Gastrocnemius medialis (tissue), 4 donors: ENCODE results near the gene TAOK1. TPM values are rescaled to one million over a fixed set of nuclear protein-coding genes. Genes with fewer than 3 reads are reported as not detected.
"Not testable (repeated sequence)": the region's sequence is repeated elsewhere in the genome, so short reads cannot be mapped to it uniquely, and the experiment has no call there.

Experiments
- ATAC-seq, 2 donors: fragments of 150-250 bp; one replicate each; pipeline ENCODE4 v1.9.1; 2016
- DNase-seq, 2 donors: peaks; one replicate each; pipeline ENCODE4 v3.0.0-alpha.2; 2019
- H3K27ac ChIP-seq, 4 donors: fragments of 200-600 bp; sonication (generic); 1 replicate in 1 of 4; 2 replicates in 3 of 4; pipeline ENCODE4 v1.5.1; 2016 to 2018; ENCODE audit warnings: mild to moderate bottlenecking in 2 of 4, moderate library complexity in 1 of 4
- H3K27me3 ChIP-seq, 3 donors: fragments of 200-600 bp; sonication (generic) in 2 of 3; 1 replicate in 1 of 3; 2 replicates in 2 of 3; pipeline versions ENCODE4 v1.5.1 to v1.6.0; 2016 to 2019; ENCODE audit warnings: mild to moderate bottlenecking in 1 of 3, moderate library complexity in 1 of 3
- H3K36me3 ChIP-seq, 2 donors: fragments of 200-600 bp; sonication (generic) in 1 of 2; one replicate each; pipeline ENCODE4 v1.5.1; 2017 to 2018
- H3K4me1 ChIP-seq, 2 donors: fragments of 200-600 bp; sonication (generic) in 1 of 2; one replicate each; pipeline ENCODE4 v1.5.1; 2016 to 2017; ENCODE audit warnings: mild to moderate bottlenecking in 2 of 2
- H3K4me3 ChIP-seq, 4 donors: fragments of 200-600 bp; sonication (generic) in 3 of 4; 1 replicate in 1 of 4; 2 replicates in 3 of 4; pipeline ENCODE4 v1.5.1; 2016 to 2019; ENCODE audit warnings: mild to moderate bottlenecking in 2 of 4
- H3K9me3 ChIP-seq, 3 donors: fragments of 200-600 bp; sonication (generic) in 2 of 3; 1 replicate in 1 of 3; 2 replicates in 2 of 3; pipeline ENCODE4 v1.5.1; 2016 to 2019
- POLR2A ChIP-seq, 2 donors: fragments of 450-650 bp; IDR thresholded peaks; one replicate each; pipeline ENCODE4 v1.6.1; 2017; ENCODE audit warnings: antibody characterized with exemption in 2 of 2, mild to moderate bottlenecking in 2 of 2, moderate library complexity in 2 of 2
- in situ Hi-C, 4 donors: fragments of 200-750 bp; cut with MboI; loops; one replicate each; pipeline versions ENCODE4 v1.15.0 to v1.8.0; 2017; ENCODE audit warnings: low sequenced_read_pairs in 4 of 4
- intact Hi-C: fragments of 100-400 bp; cut with DNase I; formaldehyde crosslinking; loops from one replicate; pipeline ENCODE4 v1.15.1; 2023; ENCODE audit warnings: low total_unique reads
- total RNA-seq, 4 donors: library from RNA; depleted of rRNA; stranded (reverse); fragments of >200 nt; gene quantifications; one replicate each; pipeline versions ENCODE4 v1.1.0 to v1.2.3, GENCODE V29; 2016
- TF ChIP-seq, protein P1 (sequence below), 5 experiments: fragments of 450-650 bp in 3 of 5; fragments of 200-600 bp in 2 of 5; sonication (generic) in 2 of 5; IDR thresholded peaks in 4 of 5; conservative IDR thresholded peaks in 1 of 5; 1 replicate in 4 of 5; 2 replicates in 1 of 5; pipeline ENCODE4 v1.5.1; 2016 to 2019; ENCODE audit warnings: antibody characterized with exemption in 5 of 5, mild to moderate bottlenecking in 3 of 5, moderate library complexity in 3 of 5

TAOK1 gene
- total RNA-seq, 4 donors from 2014 or later: 30.1 to 48.4 (median 35.7) TPM

DNA sequence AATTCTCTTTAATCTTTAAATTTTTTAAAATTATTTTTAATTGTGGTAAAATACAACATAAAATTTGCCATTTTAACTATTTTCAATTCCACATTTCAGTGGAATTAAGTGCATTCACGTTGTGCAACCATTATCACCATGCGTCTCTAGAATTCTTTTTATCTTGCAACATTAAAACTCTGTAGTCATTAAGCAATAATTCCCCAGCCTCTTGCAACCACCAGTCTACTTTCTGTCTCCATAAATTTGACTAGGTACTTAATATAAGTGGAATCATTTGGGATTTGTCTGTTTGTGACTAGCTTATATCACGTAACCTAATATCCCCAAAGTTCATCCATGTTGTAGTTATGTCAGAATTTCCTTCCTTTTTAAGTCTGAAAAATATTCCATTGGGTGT lies 79.1 kb downstream of the TAOK1 start:
- intact Hi-C loops: no loop called here
- in situ Hi-C loops: no loop called here

DNA sequence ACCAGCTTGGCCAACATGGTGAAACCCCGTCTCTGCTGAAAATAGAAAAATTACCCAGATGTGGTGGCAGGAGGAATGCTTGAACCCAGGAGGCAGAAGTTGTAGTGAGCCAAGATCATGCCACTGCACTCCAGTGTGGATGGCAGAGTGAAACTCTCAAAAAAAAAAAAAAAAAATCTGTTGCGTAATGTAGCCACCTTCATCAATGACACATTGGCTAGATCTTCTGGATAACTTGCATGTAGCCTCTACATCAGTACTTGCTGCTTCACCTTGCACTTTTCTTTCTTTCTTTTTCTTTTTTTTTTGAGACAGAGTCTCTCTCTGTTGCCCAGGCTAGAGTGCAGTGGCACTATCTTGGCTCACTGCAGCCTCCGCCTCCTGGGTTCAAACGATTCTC lies 83.3 kb downstream of the TAOK1 start:
- ATAC-seq, H3K27ac ChIP-seq, H3K4me3 ChIP-seq, H3K4me1 ChIP-seq, H3K27me3 ChIP-seq, in situ Hi-C loops, DNase-seq, H3K9me3 ChIP-seq, intact Hi-C loops: not testable (repeated sequence)
- peaks cover 0 to 16% of the 10 kb centered on the region in 2 donors for H3K36me3 ChIP-seq

More for the DNA sequence above, 79.1 kb downstream of the TAOK1 start:
- H3K36me3 ChIP-seq: peaks cover 0 to 11% of the 10 kb centered on the region in 2 donors
- H3K27me3 ChIP-seq: no peaks in the 10 kb centered on the region
- ATAC-seq (no peak), DNase-seq (no peak)
- no peak overlapping the region for H3K27ac ChIP-seq
- no peaks in the 10 kb centered on the region for H3K9me3 ChIP-seq
- TF ChIP-seq, protein P1, sequence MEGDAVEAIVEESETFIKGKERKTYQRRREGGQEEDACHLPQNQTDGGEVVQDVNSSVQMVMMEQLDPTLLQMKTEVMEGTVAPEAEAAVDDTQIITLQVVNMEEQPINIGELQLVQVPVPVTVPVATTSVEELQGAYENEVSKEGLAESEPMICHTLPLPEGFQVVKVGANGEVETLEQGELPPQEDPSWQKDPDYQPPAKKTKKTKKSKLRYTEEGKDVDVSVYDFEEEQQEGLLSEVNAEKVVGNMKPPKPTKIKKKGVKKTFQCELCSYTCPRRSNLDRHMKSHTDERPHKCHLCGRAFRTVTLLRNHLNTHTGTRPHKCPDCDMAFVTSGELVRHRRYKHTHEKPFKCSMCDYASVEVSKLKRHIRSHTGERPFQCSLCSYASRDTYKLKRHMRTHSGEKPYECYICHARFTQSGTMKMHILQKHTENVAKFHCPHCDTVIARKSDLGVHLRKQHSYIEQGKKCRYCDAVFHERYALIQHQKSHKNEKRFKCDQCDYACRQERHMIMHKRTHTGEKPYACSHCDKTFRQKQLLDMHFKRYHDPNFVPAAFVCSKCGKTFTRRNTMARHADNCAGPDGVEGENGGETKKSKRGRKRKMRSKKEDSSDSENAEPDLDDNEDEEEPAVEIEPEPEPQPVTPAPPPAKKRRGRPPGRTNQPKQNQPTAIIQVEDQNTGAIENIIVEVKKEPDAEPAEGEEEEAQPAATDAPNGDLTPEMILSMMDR (IDR thresholded peaks at IDR 0.05 in 4 of 5, conservative IDR thresholded peaks at IDR 0.05 in 1 of 5): no peak
- TF ChIP-seq POLR2A (IDR thresholded peaks at IDR 0.05): no peak
- H3K4me1 ChIP-seq: no peaks in the 10 kb centered on the region
- no peak overlapping the region for H3K4me3 ChIP-seq

DNA sequence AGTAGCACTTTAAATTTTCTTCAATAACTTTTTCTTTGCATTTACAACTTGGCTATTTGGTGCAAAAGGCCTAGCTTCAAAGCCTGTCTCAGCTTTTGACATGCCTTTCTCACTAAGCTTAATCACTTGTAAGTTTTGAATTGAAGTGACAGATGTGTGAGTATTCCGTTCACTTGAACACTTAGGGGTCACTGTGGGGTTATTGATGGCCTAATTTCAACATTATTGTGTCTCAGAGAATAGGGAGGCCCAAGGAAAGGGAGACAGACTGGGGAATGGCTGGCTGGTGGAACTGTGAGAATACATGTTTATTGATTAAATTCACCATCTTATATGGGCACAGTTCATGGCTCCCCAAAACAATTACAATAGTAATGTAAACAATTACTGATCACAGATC lies 84.1 kb downstream of the TAOK1 start:
- DNase-seq (no peak), ATAC-seq (no peak)
- H3K27ac ChIP-seq: no peak overlapping the region
- no peak overlapping the region for H3K4me3 ChIP-seq
- H3K36me3 ChIP-seq: peaks cover 0 to 16% of the 10 kb centered on the region in 2 donors
- in situ Hi-C loops: no loop called here
- H3K9me3 ChIP-seq: no peaks in the 10 kb centered on the region
- no peaks in the 10 kb centered on the region for H3K27me3 ChIP-seq
- no peaks in the 10 kb centered on the region for H3K4me1 ChIP-seq
- TF ChIP-seq, protein P1 (IDR thresholded peaks at IDR 0.05 in 4 of 5, conservative IDR thresholded peaks at IDR 0.05 in 1 of 5): no peak
- TF ChIP-seq POLR2A (IDR thresholded peaks at IDR 0.05): no peak
- intact Hi-C loops: no loop called here

DNA sequence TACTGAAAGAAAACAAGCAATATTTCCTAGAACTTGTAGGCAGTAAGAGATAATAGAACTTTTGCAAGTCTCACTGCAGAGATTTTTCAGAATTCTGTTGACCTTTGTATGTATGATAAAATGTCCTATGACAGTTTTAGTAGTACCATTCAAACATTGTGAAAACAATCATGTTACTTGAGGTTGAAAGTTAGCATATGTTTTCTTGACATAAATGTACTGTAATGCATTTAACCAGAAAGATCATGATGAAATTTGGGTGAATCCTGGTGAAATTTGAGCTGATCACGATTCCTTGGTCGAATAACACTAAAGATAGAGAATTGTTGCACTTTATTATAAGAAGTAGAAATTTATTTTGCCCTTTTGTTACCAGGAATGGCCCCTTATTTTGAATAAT lies 85.7 kb downstream of the TAOK1 start:
- DNase-seq (no peak), ATAC-seq (no peak)
- intact Hi-C loops (no loop called here), in situ Hi-C loops (no loop called here)
- TF ChIP-seq, protein P1 (IDR thresholded peaks at IDR 0.05 in 4 of 5, conservative IDR thresholded peaks at IDR 0.05 in 1 of 5): no peak
- no peak for TF ChIP-seq POLR2A (IDR thresholded peaks at IDR 0.05)
- Histone ChIP-seq H3K27me3 (no peaks in the 10 kb centered on the region), H3K9me3 (no peaks in the 10 kb centered on the region), H3K4me3 (no peak overlapping the region), H3K4me1 (no peaks in the 10 kb centered on the region), H3K27ac (no peak overlapping the region), H3K36me3 (peaks cover 0 to 18% of the 10 kb centered on the region in 2 donors)

DNA sequence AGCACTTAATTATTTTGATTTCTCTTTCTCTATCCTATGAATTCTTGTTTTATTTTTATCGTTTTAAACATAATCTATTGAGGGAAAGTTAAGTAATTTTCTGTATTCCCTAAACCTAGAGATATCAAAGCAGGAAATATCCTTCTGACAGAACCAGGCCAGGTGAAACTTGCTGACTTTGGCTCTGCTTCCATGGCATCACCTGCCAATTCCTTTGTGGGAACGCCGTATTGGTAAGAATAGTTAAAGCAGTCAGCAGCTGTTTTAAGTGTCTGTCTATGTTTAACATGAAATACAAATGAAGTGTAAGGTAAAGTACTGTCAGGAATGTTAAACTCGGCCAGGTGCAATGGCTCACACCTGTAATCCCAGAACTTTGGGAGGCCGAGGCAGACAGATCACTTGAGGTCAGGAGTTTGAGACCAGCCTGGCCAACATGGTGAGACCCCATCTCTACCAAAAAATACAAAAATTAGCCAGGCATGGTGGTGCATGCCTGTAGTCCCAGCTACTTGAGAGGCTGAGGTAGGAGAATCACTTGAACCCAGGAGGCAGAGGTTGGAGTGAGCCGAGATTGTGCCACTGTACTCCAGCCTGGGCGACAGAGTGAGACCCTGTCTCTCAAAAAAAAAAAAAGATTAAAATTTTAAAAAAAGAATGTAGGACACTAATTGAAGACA lies 90.2 kb downstream of the TAOK1 start:
- H3K27ac ChIP-seq, ATAC-seq, H3K4me3 ChIP-seq, H3K27me3 ChIP-seq, DNase-seq, H3K9me3 ChIP-seq, H3K4me1 ChIP-seq, intact Hi-C loops, in situ Hi-C loops: not testable (repeated sequence)
- H3K36me3 ChIP-seq: peaks cover 0 to 47% of the 10 kb centered on the region in 2 donors

DNA sequence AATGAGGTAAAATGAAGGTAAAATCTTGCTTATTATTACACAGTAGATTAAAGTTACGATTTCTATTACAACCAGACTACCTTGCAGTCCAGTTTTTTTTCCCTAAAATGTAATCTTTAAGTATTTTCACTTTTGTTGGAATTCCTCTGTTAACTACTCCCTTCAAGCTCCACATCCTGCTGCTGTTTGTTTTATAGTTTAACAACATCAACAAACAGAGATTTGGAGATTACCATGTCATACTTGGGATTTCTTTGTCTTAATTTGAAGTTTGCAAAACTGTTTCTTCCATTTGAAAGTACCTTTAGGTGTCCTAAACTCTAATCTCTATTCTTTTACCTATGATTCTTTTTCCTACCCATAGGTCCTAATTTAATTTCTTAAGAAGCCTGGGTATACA lies 93.3 kb downstream of the TAOK1 start:
- H3K4me1 ChIP-seq: no peaks in the 10 kb centered on the region
- H3K27me3 ChIP-seq: no peaks in the 10 kb centered on the region
- ATAC-seq (no peak), DNase-seq (no peak)
- no peak for TF ChIP-seq POLR2A (IDR thresholded peaks at IDR 0.05)
- TF ChIP-seq, protein P1 (IDR thresholded peaks at IDR 0.05 in 4 of 5, conservative IDR thresholded peaks at IDR 0.05 in 1 of 5): no peak
- H3K9me3 ChIP-seq: no peaks in the 10 kb centered on the region
- no peak overlapping the region for H3K4me3 ChIP-seq
- no peak overlapping the region for H3K27ac ChIP-seq
- in situ Hi-C loops (no loop called here), intact Hi-C loops (no loop called here)
- H3K36me3 ChIP-seq: peaks cover 0 to 31% of the 10 kb centered on the region in 2 donors
